ENCODE data around the gene SALL4.
A peak's percentile ranks its signal among the peaks of the same experiment; 100 is the strongest.
"Not testable (repeated sequence)": the region's sequence is repeated elsewhere in the genome, so short reads cannot be mapped to it uniquely, and the experiment has no call there.

The SALL4 gene

GRCh38 chr20:51801122-51801822 is 1.0 kb downstream of the SALL4 start:
- no peak for DNase-seq

DNA sequence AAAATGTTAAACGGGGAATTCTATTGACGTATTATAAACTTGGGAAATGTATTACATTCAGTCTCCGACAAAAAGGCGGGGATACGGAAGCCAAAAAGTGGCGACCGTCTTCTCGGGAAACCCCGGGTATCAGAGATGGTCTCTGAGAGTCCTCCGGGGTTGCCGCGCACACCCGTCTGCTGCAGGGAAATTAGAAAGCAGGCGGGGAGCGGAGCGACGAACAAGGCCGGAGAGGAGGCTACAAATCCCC is 1.5 kb downstream of the SALL4 start:
- no peak for DNase-seq

DNA sequence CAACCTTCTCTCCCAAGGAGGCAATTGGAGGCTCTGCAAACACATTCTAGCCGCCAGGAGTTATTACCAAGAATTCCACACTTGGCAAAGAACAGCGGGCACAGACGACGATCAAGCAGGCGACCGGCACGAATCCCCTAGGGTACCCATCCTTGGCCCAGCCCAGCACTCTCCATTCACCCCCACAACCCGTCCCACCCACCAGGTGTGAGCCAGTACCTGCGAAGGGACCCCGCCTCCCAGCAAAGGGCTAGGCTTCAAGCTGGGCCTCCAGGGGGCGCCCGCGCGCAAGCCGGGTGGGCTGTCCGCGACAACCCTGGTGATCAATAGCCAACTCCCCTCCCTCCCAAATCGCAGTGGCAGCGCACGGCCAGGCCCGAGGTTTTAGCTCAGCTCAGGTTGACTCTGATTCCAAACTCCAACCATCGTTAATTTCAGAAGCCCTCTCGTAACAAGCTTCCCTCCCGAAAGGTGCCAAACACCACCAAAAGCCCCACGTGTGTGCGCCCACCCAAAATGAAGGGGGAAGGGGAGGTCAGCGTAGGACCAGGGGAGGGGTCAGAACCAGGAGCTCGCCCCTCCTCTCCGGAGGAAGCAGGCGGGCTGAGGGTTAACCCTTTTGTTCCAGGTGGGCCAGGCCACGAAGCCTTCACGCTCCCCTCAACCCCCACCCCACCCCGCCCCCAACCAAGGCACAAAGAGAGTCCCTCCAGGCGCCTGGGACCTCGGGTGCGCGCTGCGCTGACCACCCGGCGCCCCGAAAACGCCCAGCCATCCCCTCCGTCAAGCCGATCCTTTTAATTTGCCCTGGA is 2.1 kb downstream of the SALL4 start:
- peak; percentile 75 for DNase-seq

DNA sequence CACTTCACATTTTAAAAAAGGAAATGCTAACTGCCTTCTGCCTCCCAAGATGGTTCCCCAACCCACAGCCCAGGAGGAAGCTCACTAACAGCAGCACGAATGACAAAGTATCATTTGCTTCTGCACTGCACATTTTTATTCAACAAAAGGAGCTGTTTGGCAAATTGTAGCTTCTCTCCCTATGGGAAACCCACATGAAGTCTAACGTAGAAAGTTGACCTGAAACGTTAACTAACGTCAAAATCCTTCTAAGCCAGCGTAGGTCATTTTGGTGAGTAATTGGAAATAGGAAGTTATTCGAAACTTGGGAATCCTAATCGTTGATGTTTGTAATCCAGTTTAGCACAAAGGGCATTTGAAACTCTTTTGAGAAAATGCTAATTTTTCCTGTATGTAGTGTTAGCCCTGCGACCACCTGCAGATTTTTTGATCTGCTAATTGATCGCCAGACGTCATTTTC is 2.9 kb downstream of the SALL4 start:
- DNase-seq = no peak

DNA sequence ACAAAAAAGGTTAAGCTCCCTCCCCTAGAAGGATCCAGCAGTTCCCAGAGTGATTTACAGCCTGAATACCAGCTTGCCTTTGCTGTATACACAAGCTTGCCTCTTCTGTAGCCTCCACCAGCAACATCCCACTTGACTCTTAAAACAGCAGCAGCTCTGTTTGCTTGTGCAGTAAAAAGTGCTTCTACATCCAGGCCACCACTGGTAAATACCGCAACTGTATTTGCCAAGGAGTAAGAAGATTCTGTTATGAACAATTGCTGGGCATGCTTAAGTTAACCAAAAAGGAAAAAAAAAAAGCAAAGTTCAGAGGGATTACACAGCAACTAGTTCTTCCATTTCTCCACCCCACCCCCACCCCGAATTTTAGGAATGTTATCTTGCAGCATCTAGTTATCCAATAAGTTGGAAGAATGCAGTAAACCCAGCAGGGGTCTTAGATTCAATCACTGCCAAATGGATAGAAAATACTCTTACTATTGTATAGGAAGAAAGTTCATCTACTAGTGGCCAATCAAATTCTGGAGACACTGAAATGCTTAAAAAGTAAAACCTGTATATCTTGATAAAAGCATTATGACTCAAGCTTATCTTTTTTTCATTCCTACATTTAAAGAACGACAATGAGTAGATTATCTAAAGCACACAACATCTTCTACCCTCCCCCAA is 4.8 kb downstream of the SALL4 start:
- DNase-seq = no peak

GRCh38 chr20:51796340-51796739 is 6.0 kb downstream of the SALL4 start:
- no peak for DNase-seq

- DNase-seq = no peak
Observed at GRCh38 chr20:51792960-51793359, 9.4 kb downstream of the SALL4 start.

GRCh38 chr20:51791626-51792025 is 10.7 kb downstream of the SALL4 start:
- no peak for DNase-seq

GRCh38 chr20:51790256-51790655 is 12.1 kb downstream of the SALL4 start:
- DNase-seq = no peak

DNA sequence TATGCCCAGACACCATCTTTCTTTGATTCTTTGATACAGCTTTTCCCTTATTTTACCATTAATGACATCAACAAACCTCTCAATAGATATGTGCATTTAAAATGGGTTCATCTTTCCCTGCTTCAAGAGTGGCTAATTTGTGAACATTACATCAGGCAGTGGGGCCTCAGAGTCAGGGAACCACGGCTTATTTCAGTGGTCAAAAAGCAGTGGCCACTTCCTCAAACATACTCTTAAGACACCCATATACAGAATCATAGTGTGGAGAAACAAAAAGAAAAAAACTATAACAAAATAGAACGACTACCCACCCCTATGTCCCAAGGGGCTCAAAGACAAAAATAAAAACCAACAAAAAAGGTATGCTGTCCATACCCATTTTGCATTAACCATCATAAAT is 12.9 kb downstream of the SALL4 start:
- DNase-seq = no peak

- no peak for DNase-seq
Observed at GRCh38 chr20:51788822-51789221, 13.5 kb downstream of the SALL4 start.

DNA sequence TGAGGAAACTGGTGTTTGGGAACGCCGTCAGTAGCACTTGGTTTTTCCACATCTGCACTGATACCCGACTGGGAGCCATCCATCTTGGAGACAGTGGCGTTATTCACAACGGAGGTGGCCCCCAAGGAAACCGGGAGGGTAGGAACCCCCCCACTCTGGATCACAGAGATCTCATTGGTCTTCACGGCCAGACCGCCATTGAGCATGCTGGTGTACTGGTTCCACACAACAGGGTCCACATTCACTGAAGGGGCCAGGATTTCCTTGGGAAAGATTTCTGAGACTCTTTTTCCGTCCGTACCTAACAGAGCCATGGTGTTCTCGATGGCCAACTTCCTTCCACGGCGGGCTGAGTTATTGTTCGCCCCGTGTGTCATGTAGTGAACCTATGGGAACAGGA is 18.0 kb downstream of the SALL4 start:
- DNase-seq = no peak

DNA sequence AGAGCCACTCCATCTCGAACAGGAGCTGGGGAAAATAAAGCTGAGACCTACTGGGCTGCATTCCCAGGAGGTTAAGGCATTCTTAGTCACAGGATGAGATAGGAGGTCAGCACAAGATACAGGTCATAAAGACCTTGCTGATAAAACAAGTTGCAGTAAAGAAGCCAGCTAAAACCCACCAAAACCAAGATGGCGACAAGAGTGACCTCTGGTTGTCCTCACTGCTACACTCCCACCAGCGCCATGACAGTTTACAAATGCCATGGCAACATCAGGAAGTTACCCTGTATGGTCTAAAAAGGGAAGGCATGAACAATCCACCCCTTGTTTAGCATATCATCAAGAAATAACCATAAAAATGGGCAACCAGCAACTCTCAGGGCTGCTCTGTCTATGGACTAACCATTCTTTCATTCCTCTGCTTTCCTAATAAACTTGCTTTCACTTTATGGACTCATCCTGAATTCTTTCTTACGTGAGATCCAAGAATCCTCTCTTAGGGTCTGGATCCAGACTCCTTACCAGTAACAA is 24.0 kb downstream of the SALL4 start:
- DNase-seq = not testable (repeated sequence)

GRCh38 chr20:51775241-51775640 is 27.1 kb downstream of the SALL4 start:
- no peak for DNase-seq

DNA sequence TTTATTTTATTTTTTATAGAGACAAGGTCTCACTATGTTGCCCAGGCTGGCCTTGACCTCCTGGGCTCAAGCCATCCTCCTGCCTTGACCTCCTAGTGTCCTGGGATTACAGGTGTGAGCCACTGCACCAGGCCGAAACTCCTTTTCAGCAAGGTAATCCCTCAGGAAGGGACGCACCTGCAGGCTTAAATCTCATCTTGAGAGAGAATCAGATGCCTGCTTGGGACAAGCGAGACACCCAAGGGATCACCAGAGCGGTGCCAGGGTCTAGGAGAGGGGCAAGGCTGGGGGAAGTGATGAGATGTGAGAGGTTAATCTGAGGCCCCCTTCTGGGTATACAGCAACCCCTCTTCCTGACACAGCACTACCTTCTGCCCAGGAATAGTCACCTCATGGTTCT is 30.1 kb downstream of the SALL4 start:
- no peak for DNase-seq

- no peak for DNase-seq
Observed at GRCh38 chr20:51769976-51770615, 32.2 kb downstream of the SALL4 start.

DNA sequence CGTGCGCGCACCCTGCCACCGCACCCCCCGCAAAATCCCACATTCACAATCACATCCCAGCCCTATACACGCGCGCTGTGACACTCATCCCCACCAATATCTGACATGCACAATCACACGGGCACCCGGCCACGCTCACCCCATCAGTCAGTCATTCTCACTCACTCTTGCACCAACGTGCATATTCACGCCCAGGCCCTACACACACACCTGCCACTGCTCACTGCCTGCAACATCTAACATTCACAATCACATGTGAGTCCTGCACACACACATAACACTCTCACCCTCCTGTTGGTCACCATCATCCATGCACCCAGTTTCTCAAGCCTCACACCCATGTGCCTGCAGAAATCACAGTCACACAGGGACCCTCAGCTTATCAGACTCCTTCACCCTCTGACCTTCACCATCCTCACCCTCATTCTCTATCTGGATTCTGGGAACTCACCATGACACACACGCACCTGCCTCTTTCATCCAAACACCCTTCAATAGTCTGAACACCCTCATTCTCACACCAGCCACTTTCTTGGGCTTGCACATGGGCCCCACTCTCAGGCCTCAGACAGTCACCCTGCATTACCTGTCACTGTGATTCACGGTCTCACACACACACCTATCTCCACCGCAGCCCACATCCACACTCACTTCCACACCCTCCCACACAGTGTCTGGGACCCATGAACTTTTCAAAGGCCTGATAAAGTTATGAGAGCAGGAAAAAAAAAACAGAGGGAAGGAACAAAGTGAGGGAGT is 33.4 kb downstream of the SALL4 start:
- peak; percentile 1 for DNase-seq

DNA sequence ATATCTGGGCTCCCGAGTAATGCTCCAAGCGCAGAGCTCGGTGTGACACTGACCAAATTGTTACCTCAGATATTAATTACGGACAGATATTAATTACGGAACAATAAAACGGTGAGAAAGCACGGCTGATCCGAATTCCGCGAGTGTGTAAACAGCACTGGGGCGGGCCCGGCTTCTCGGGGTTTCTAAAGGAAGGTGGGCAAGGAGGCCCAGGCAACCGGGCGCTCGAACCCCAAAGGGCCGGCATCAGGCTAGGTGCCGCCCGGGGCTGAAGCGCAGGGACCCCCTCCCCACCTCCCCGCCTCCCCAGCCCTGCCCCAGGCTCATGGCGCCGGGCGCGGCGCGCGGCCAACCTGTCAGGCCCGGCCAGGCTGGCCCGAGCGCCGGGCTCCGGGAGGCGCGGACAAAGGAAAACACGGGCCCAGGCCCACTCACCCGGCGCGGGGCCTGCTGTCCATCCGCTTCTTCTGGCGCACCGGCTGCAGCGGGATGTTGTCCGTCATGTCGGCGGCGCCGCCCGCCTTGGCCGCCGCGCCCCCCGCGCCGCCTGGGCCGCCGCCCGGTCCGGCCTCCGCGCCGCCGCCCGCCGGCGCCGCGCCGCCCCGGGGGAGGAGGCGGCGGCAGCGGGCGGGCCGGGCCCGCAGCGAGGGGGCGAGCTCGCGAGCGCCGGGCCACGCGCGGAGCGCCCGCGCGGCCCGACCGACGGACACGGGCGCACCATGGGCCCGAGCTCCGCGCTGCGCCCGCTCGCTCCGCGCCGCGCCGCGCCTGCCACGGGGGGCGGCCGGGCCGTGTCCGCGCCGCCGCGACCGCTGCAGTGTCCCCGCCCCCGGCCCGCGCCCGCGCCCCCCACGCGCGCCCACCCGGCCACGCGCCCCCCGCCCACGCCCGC is 34.2 kb downstream of the SALL4 start, which contains the start of gene ATP9A:
TSS of gene ATP9A (minus strand) at position 524 of the 892 bp plus-strand sequence. CDS start at position 503, 21 bp downstream.
- peak; percentile 21 for DNase-seq

GRCh38 chr20:51766994-51767866 is 35.1 kb downstream of the SALL4 start:
- peak; percentile 95 for DNase-seq

- DNase-seq = not testable (repeated sequence)
Observed at GRCh38 chr20:51765381-51765780, 36.9 kb downstream of the SALL4 start.
